K562 (cell line): Measurements from ENCODE around the gene RESF1. TPM values are rescaled to one million over a fixed set of nuclear protein-coding genes. Genes with fewer than 3 reads are reported as not detected.

Source experiments
- BMI1 ChIP-seq: fragments of 150-350 bp; IDR thresholded peaks from 2 replicates; pipeline ENCODE4 v1.6.1; 2014; ENCODE audit warnings: low read length
- CCNT2 ChIP-seq: IDR thresholded peaks from 2 replicates; pipeline ENCODE4 v1.6.1; 2011; ENCODE audit warnings: borderline replicate concordance, low read depth, mild to moderate bottlenecking, moderate library complexity, mixed read lengths, low read length; ENCODE audit not compliant: insufficient read length; ENCODE audit errors: extremely low read depth
- HOMEZ ChIP-seq: fragments of 250-450 bp; sonication (Bioruptor Pico); IDR thresholded peaks from 2 replicates; pipeline ENCODE4 v1.4.0; 2020; ENCODE audit warnings: mild to moderate bottlenecking, moderate library complexity
- MGA ChIP-seq: fragments of 450-650 bp; IDR thresholded peaks from 2 replicates; pipeline ENCODE4 v1.6.1; 2016; ENCODE audit warnings: mild to moderate bottlenecking, moderate library complexity
- PRPF4 ChIP-seq: fragments of 200-400 bp; formaldehyde crosslinking; IDR thresholded peaks from one replicate; pipeline ENCODE4 v1.6.1; 2017; ENCODE audit warnings: low read length, low read depth, mild to moderate bottlenecking; ENCODE audit not compliant: insufficient read depth, poor library complexity, severe bottlenecking
- SIN3A ChIP-seq, 2 experiments: fragments of 150-350 bp in 1 of 2; IDR thresholded peaks; 2 replicates each; pipeline ENCODE4 v1.6.1; 2011 to 2016; ENCODE audit warnings: borderline replicate concordance in 2 of 2, low read depth in 2 of 2, low read length in 2 of 2, mild to moderate bottlenecking in 2 of 2, moderate library complexity in 2 of 2; ENCODE audit not compliant: control insufficient read depth in 1 of 2
- TRIM24 ChIP-seq, 2 experiments: fragments of 450-650 bp; IDR thresholded peaks; 2 replicates each; pipeline ENCODE4 v1.6.1; 2016
- ZNF445 ChIP-seq: fragments of 250-450 bp; sonication (Bioruptor Pico); IDR thresholded peaks from 2 replicates; pipeline ENCODE4 v1.4.0; 2020; ENCODE audit warnings: low read depth, mild to moderate bottlenecking, moderate library complexity
- polyA plus RNA-seq, 8 experiments: library from polyadenylated mRNA; depleted of rRNA in 4 of 8; stranded (reverse) in 5 of 8; unstranded in 3 of 8; fragments of >200 nt; fragmentation: Nextera tagmentation in 2 of 8; fragmentation: Illumina TruSeq in 1 of 8; extraction: Ambion mirVana in 2 of 8; extraction: Trizol in 1 of 8; gene quantifications; 2 replicates each; pipeline versions ENCODE4 v1.2.1 to v1.2.3, GENCODE V29; 2011 to 2014; ENCODE audit warnings: inconsistent platforms in 1 of 8, missing spikeins in 1 of 8
- total RNA-seq, 7 experiments: library from RNA; depleted of rRNA in 6 of 7; stranded (reverse); fragments of >200 nt in 6 of 7; fragmentation: Illumina TruSeq in 2 of 7; extraction: Trizol in 2 of 7; gene quantifications; 2 replicates each; pipeline versions ENCODE4 v1.2.1 to v1.2.3, GENCODE V29; 2011 to 2021; ENCODE audit warnings: low replicate concordance in 1 of 7

RESF1 gene
- total and polyA plus RNA-seq, 9 of the 15 experiments (the other 6 are each of a cell fraction or from before 2014, with no cell fraction given), result 21.5 to 121 (median 53.6) TPM

GRCh38 chr12:31961137-31961536 lies 1.9 kb downstream of the RESF1 start (continued):
- TF ChIP-seq MGA (no peak), PRPF4 (no peak), TRIM24 (IDR thresholded peaks at IDR 0.05) (no peak), ZNF445 (CRISPR knock-in tag) (no peak), SIN3A (IDR thresholded peaks at IDR 0.05; ENCODE audit: borderline replicate concordance in 2 of 2, control insufficient read depth in 1 of 2, low read depth in 2 of 2, low read length in 2 of 2) (no peak), HOMEZ (CRISPR knock-in tag) (no peak), CCNT2 (no peak), BMI1 (no peak)
